Loucy (cell line): ENCODE measurements around the gene AP3B2.

Experiments
- CTCF ChIP-seq: fragments of 200-600 bp; sonication (generic); conservative IDR thresholded peaks from 2 replicates; pipeline ENCODE4 v1.5.1; 2014; ENCODE audit warnings: mild to moderate bottlenecking, antibody characterized with exemption, low read length
- EZH2phosphoT487 ChIP-seq: fragments of 200-600 bp; IDR thresholded peaks from 2 replicates; pipeline ENCODE4 v1.6.1; 2018; ENCODE audit warnings: antibody characterized with exemption, mild to moderate bottlenecking, moderate library complexity, borderline replicate concordance

- TF ChIP-seq CTCF (no peak), EZH2phosphoT487 (no peak)
These were observed 52.9 kb downstream of the AP3B2 start for GRCh38 chr15:82656641-82657266.
